Common myeloid progenitor, CD34-positive (primary cell): ENCODE measurements around the gene LRMDA.

Experiments used
- CTCF ChIA-PET: fragments of 350-600 bp; sonication (Branson Sonifier 250); formaldehyde crosslinking; loops from one replicate; lab custom pipeline; 2021; ENCODE audit warnings: antibody characterized with exemption; lab: Charles Lee
- POLR2A ChIA-PET: fragments of 350-600 bp; sonication (Branson Sonifier 250); formaldehyde crosslinking; loops from one replicate; lab custom pipeline; 2021; ENCODE audit warnings: antibody characterized with exemption; lab: Charles Lee
- DNase-seq, 3 donors: peaks; one replicate each; pipeline versions ENCODE4 v3.0.0 to v3.0.0-alpha.2; 2013
- H3K27ac ChIP-seq, 2 experiments: 1 replicate in 1 of 2; 2 replicates in 1 of 2; pipeline ENCODE4 v1.7.0; 2013; ENCODE audit warnings: inconsistent platforms in 2 of 2, low read length in 2 of 2, mild to moderate bottlenecking in 2 of 2, low read depth in 1 of 2, moderate library complexity in 1 of 2; ENCODE audit not compliant: severe bottlenecking in 2 of 2, insufficient read depth in 1 of 2, poor library complexity in 1 of 2
- H3K27me3 ChIP-seq, 5 experiments: replicated peaks in 2 of 5; 1 replicate in 3 of 5; 2 replicates in 2 of 5; pipeline versions ENCODE4 v1.6.1 to v1.7.0; 2013; ENCODE audit warnings: low read length in 4 of 5, mild to moderate bottlenecking in 2 of 5, moderate library complexity in 2 of 5, inconsistent platforms in 1 of 5; ENCODE audit not compliant: insufficient read depth in 5 of 5, control insufficient read depth in 4 of 5
- H3K36me3 ChIP-seq, 4 experiments: 1 replicate in 2 of 4; 2 replicates in 2 of 4; pipeline versions ENCODE4 v1.6.1 to v1.7.0; 2013; ENCODE audit warnings: low read length in 3 of 4, control low read depth in 1 of 4, mild to moderate bottlenecking in 1 of 4; ENCODE audit not compliant: control insufficient read depth in 4 of 4, insufficient read depth in 4 of 4
- H3K4me1 ChIP-seq, 4 experiments: 1 replicate in 3 of 4; 2 replicates in 1 of 4; pipeline versions ENCODE4 v1.6.1 to v1.7.1; 2013; ENCODE audit warnings: low read length in 3 of 4, mild to moderate bottlenecking in 3 of 4, control low read depth in 1 of 4, inconsistent platforms in 1 of 4, moderate library complexity in 1 of 4; ENCODE audit not compliant: control insufficient read depth in 4 of 4, insufficient read depth in 4 of 4; ENCODE audit errors: control extremely low read depth in 1 of 4
- H3K4me3 ChIP-seq, 7 experiments: 1 replicate in 4 of 7; 2 replicates in 3 of 7; pipeline versions ENCODE4 v1.5.1 to v1.7.0; 2013; ENCODE audit warnings: mild to moderate bottlenecking in 7 of 7, low read length in 6 of 7, moderate library complexity in 6 of 7, inconsistent platforms in 2 of 7, low read depth in 2 of 7, control low read depth in 1 of 7; ENCODE audit not compliant: insufficient read depth in 4 of 7, control insufficient read depth in 1 of 7; ENCODE audit errors: extremely low read depth in 1 of 7
- H3K9me3 ChIP-seq, 5 experiments: 1 replicate in 4 of 5; 2 replicates in 1 of 5; pipeline versions ENCODE4 v1.6.1 to v1.7.1; 2013; ENCODE audit warnings: low read length in 4 of 5, mild to moderate bottlenecking in 2 of 5, inconsistent platforms in 1 of 5, low read depth in 1 of 5, moderate library complexity in 1 of 5; ENCODE audit not compliant: control insufficient read depth in 4 of 5, insufficient read depth in 2 of 5; ENCODE audit errors: control extremely low read depth in 1 of 5
- WGBS: methylation state at CpG from one replicate; pipeline ENCODE4 v1.1.5; 2013; ENCODE audit not compliant: insufficient coverage; 5-methylcytosine and 5-hydroxymethylcytosine counted together

LRMDA gene

GRCh38 chr10:75398200-75398691 is 33.2 kb upstream of the LRMDA start:
- CTCF ChIA-PET, result interaction anchor here (0.7 to 3.2 kb wide), 2 partner anchors 95 to 906 kb away, joined by 3 to 18 read pairs; no protein-coding TSS in a partner anchor
- H3K4me1 ChIP-seq, result peaks cover 0 to 50% (median 47%) of the 10 kb centered on the region in 4 experiments
- no peak overlapping the region for H3K27ac ChIP-seq
- peaks cover 0 to 50% (median 24%) of the 10 kb centered on the region in 5 experiments for H3K27me3 ChIP-seq
- H3K36me3 ChIP-seq, result peaks cover 0 to 8% (median 0%) of the 10 kb centered on the region in 4 experiments
- no peaks in the 10 kb centered on the region for H3K9me3 ChIP-seq
- 100% methylated on average over 3 of the region's 17 CpGs for WGBS
- H3K4me3 ChIP-seq, result no peak overlapping the region
- POLR2A ChIA-PET, result no interaction called here
- DNase-seq, result no peak

GRCh38 chr10:75398692-75399460 is 32.5 kb upstream of the LRMDA start:
- no peak overlapping the region for H3K27ac ChIP-seq
- no peak for DNase-seq
- peaks cover 0 to 57% (median 53%) of the 10 kb centered on the region in 4 experiments for H3K4me1 ChIP-seq
- 98% methylated on average over 68 of the region's 76 CpGs for WGBS
- POLR2A ChIA-PET, result no interaction called here
- peaks cover 0 to 8% (median 0%) of the 10 kb centered on the region in 4 experiments for H3K36me3 ChIP-seq
- no peak overlapping the region for H3K4me3 ChIP-seq
- H3K27me3 ChIP-seq, result peaks cover 0 to 56% (median 27%) of the 10 kb centered on the region in 5 experiments
- CTCF ChIA-PET, result interaction anchor here (1.3 to 3.2 kb wide), 5 partner anchors 103 to 905 kb away, joined by 3 to 18 read pairs (median 4); no protein-coding TSS in a partner anchor
- H3K9me3 ChIP-seq, result no peaks in the 10 kb centered on the region

GRCh38 chr10:75399461-75400162 is 31.8 kb upstream of the LRMDA start:
- Histone ChIP-seq H3K4me1 (peaks cover 0 to 64% (median 60%) of the 10 kb centered on the region in 4 experiments), H3K9me3 (no peaks in the 10 kb centered on the region), H3K27ac (no peak overlapping the region), H3K4me3 (peak overlapping the region; percentile 27 to 91 (median 86)), H3K27me3 (peaks cover 0 to 57% (median 21%) of the 10 kb centered on the region in 5 experiments), H3K36me3 (peaks cover 0 to 8% (median 0%) of the 10 kb centered on the region in 4 experiments)
- ChIA-PET CTCF (interaction anchor here (0.8 to 3.2 kb wide), 6 partner anchors 11 to 904 kb away, joined by 3 to 18 read pairs (median 4); no protein-coding TSS in a partner anchor), POLR2A (no interaction called here)
- 35% methylated on average over 57 of the region's 71 CpGs for WGBS
- DNase-seq, result peak; percentile 66 to 74 (median 73)

- ChIA-PET CTCF (interaction anchor here (0.7 to 3.2 kb wide), 8 partner anchors 10 to 904 kb away, joined by 3 to 18 read pairs (median 4); no protein-coding TSS in a partner anchor), POLR2A (no interaction called here)
- Histone ChIP-seq H3K9me3 (no peaks in the 10 kb centered on the region), H3K4me3 (peak overlapping the region; percentile 59 to 91 (median 86)), H3K36me3 (peaks cover 0 to 8% (median 0%) of the 10 kb centered on the region in 4 experiments), H3K27me3 (peaks cover 0 to 57% (median 18%) of the 10 kb centered on the region in 5 experiments), H3K27ac (no peak overlapping the region), H3K4me1 (peaks cover 0 to 67% (median 64%) of the 10 kb centered on the region in 4 experiments)
- WGBS, result 0% methylated on average over 34 of the region's 39 CpGs
- no peak for DNase-seq
These were observed 31.2 kb upstream of the LRMDA start for GRCh38 chr10:75400163-75400770.

GRCh38 chr10:75400771-75401568 is 30.5 kb upstream of the LRMDA start:
- POLR2A ChIA-PET, result interaction anchor here (0.7 to 1.8 kb wide), 2 partner anchors 8 to 30 kb away, joined by 3 to 14 read pairs; partner anchors contain the start of gene LRMDA

More at GRCh38 chr10:75400771-75401568, 30.5 kb upstream of the LRMDA start:
- WGBS, result 0% methylated on average over 44 of the region's 68 CpGs
- Histone ChIP-seq H3K27ac (no peak overlapping the region), H3K4me3 (peak overlapping the region; percentile 59 to 91 (median 86)), H3K27me3 (peaks cover 0 to 57% (median 15%) of the 10 kb centered on the region in 5 experiments), H3K4me1 (peaks cover 0 to 64% (median 59%) of the 10 kb centered on the region in 4 experiments), H3K36me3 (peaks cover 0 to 8% (median 0%) of the 10 kb centered on the region in 4 experiments), H3K9me3 (no peaks in the 10 kb centered on the region)
- DNase-seq, result peak; percentile 44 to 68 (median 50)
- CTCF ChIA-PET, result interaction anchor here (0.6 to 3.2 kb wide), 10 partner anchors 28 to 903 kb away, joined by 3 to 18 read pairs (median 3); no protein-coding TSS in a partner anchor
